HG02938 (cell line): ENCODE results near the gene SOBP.
"Not testable (repeated sequence)": the region's sequence is repeated elsewhere in the genome, so short reads cannot be mapped to it uniquely, and the experiment has no call there.

Experiments
- ATAC-seq: cut with Tn5 transposase; IDR thresholded peaks from one replicate; pipeline ENCODE4 v1.9.1; 2021; ENCODE audit warnings: mild to moderate bottlenecking, moderate library complexity; ENCODE audit not compliant: unreplicated experiment

The SOBP gene

DNA sequence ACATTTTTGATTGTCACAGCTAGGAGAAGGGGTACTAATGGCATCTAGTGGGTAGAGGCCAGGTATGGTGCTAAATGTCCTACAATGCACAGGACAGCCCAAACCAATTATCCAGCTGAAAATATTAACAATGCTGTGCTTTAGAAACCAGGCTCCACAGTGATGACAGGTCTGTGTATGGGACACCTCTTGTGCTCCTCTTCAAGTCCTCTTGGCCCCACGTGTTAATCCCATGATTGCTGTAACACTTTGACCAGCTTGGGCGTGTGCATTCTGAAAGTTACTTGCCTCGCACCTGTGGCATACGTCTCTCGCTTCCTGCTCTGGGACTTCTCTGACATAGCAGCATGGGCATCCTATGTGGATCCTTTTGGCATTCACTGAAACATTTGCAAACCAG lies 29.3 kb downstream of the SOBP start:
- not testable (repeated sequence) for ATAC-seq

DNA sequence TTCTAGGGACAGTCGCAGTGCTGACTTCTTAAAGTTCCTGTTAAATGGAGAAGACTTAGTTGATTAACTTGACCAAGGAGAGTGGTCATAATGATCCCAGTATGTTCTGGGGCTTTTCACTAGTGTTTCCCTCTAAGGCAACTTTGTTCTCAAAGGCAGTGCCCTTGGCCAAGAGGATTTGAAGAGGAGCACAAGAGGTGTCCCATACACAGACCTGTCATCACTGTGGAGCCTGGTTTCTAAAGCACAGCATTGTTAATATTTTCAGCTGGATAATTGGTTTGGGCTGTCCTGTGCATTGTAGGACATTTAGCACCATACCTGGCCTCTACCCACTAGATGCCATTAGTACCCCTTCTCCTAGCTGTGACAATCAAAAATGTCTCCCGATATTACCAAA lies 30.8 kb downstream of the SOBP start:
- ATAC-seq: not testable (repeated sequence)

DNA sequence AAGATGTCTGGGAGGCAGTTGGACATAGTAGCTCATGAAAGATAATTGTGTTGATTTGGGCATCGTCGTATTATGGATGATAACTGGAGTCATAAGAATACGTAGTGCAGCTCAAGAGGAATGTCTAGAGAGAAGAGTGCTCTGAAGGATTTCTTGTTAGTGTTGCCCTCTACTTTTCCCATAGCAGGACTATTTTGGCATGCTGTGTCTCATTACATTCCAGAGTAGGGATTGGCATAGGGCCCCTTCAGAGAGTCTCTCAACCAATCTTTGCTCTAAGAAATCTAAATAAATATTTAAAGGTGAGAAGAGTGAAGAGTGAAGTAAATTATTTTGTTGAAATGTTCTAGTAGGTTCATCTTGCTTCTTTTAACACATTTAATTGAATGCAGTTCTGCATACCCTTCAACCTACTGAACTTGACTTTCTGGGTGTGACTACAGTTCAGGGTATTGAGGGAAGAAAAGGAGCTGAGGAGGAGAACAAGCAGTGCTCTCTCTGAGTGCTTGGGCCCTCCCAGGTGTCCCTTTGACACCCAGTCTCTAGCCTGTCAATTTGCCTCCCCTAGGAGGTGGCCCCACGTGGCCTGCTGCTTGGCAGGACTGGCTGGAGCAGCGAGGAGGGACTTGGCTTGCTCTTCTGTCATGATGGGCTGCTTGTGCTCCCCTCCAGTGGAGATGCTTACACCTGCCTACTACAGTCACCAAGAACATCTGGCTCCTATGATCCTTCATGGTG lies 33.3 kb downstream of the SOBP start:
- no peak for ATAC-seq

- ATAC-seq: no peak
These were observed 33.9 kb downstream of the SOBP start for GRCh38 chr6:107523794-107524193.

GRCh38 chr6:107524626-107525025 lies 34.7 kb downstream of the SOBP start:
- no peak for ATAC-seq

GRCh38 chr6:107531868-107532267 lies 42.0 kb downstream of the SOBP start:
- no peak for ATAC-seq

DNA sequence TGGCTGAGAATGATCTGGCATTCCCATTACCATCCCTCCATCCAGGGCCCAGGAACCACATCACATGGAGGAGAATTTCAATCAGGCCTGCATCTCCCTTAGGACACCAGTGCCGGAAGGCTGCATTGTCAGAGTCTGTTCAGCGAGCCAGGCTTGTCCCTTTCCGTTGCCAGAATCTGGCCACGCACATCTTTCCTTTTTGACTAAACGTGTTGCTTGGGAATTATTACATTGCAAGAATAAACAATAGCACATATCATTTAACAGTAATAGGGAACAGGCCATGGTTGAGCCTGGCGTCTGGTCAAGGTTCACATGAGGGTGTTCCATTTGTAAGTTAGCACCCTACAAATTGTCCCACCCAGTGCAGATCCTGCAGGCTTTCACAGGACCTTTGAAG lies 42.8 kb downstream of the SOBP start:
- no peak for ATAC-seq

- no peak for ATAC-seq
These were observed 43.6 kb downstream of the SOBP start for GRCh38 chr6:107533415-107534059.

GRCh38 chr6:107534571-107535141 lies 44.7 kb downstream of the SOBP start:
- ATAC-seq: no peak

- ATAC-seq: no peak
These were observed 45.7 kb downstream of the SOBP start for GRCh38 chr6:107535626-107536025.

- ATAC-seq: no peak
These were observed 46.5 kb downstream of the SOBP start for GRCh38 chr6:107536180-107536961.

DNA sequence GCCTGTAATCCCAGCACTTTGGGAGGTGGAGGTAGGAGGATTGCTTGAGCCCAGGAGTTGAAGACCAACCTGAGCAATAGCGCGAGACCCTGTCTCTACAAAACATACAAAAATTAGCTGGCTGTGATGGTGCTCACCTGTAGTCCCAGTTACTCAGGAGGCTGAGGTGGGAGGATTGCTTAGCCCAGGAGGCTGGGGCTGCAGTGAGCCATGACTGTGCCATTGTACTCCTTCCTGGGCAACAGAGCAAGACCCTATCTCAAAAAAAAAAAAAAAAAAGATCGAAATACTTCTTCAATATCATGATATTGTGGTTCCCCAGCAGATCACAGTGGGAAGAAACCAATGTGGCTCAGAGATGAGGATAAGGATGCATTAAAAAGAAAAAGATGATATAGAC lies 47.6 kb downstream of the SOBP start:
- ATAC-seq: no peak

DNA sequence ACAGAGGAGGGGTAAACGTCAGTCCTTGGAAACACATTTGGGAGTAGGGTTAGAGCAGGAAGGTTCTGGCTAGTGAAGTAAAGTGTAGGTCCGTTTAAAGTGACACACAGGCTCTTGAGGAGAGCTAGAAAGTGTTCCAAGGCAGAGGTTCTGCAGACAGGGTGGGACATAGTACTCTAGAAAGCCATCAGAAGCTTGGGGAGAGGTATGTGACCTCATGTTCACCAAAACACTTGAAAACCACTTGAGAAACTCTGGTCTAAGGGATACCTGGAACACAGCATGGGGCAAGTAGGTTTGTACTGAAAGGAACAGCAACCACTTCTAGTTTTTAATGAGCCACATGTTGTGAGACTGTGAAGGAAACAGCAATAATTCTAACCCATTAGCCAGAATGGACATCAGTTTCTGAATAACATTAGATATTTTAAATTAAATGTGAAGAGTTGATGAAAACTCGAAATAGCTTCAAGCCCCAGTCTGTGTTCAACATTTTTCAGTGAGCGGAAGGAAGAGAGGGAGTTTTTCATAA lies 49.0 kb downstream of the SOBP start:
- no peak for ATAC-seq

DNA sequence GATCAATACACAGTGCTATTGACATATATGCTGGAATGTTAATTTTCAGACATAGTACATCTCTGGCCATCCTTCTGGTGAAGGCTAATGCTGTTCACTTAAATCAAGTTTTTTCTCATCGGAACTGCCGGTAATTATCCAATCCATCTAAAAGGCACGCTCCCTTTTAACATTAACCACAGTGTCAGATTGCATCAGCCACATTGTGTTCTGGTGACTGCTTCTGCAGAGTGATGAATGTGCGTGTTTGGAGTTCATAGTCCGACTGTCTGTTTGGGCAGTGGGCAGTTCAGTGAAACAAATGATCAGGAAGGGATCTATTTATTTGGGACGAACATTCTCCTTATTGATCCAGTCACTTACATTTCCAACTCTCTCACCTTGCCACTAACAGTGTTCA lies 49.5 kb downstream of the SOBP start:
- ATAC-seq: no peak

GRCh38 chr6:107539849-107540464 lies 50.0 kb downstream of the SOBP start:
- no peak for ATAC-seq

DNA sequence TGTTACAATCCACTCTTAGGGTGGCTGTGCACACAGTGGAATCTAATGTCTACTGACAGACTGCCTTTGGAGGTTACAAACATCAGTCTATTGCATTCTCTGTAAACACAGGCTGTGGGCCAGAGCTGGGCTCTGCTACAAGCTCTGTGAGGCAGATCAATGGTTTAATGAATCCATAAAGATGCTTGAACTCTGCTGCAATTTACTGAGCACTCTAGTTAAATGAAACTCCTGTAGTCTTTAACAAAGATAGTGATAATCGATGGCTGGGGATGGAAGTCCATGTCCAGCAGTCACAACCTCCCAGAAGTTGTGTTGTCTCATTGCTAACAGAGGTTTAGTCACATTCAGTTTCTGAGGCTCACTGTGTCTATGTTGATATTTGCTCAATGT lies 50.5 kb downstream of the SOBP start:
- no peak for ATAC-seq

GRCh38 chr6:107542192-107542668 lies 52.3 kb downstream of the SOBP start:
- no peak for ATAC-seq

DNA sequence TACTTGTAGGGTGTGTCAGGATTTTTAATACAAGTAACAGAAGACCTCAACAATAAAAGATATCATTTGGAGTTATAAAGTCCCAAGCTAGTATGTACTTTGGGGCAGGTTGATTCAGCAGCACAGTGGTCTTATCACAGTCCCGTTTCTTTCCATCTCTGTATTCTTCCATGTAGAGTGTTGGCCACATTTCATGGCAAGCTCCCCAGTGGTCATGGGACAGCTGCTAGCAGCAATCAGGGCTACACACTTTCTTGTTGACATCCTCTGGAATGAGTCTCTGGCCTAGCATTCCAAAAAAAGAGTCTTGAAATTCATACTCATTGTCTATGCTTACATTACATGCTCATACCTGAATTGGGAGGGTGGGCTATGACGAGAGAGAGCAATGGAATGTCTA lies 53.2 kb downstream of the SOBP start:
- ATAC-seq: no peak

DNA sequence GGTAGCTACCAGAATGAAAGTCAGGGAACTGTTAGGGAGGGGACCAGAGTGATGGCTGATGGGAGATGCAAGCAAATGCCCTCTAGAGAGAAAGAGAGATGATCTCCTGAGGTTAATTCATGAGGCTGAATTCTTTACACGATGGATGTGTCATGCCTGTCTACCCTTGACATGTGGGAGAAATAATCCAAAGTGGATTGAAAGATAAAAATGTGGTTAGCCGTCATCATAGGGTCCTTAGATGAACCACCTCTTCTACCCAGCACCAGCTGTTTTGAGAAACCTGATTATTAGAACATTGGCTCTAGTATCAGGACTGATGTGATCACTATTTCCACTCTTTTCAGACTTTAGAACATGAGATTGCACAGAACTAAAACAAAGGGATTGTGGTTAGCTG lies 53.6 kb downstream of the SOBP start:
- no peak for ATAC-seq

DNA sequence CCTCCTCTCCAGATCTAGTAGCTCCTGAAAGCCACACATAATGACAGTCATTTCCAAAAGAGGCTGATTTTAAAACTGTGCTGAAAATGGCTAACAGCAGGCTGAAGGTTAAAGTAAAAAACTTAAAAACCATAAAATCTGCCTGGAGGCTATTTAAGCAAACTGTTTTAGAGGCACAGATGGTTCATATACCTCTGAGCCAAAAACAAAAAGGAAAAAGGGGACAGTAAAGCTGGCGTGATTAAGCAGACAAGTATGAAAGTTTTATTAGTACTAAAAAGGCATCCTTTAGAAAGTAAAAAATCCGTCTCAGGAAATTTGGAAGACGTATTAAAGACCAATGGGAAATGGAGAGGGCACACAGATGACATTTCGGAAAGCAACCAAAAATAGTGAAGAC lies 55.8 kb downstream of the SOBP start:
- no peak for ATAC-seq
